CD4-positive, alpha-beta T cell treated with Interleukin-6 for 4 hours (primary cell): ENCODE results near the gene ELF2.
"Not testable (repeated sequence)": the region's sequence is repeated elsewhere in the genome, so short reads cannot be mapped to it uniquely, and the experiment has no call there.

Experiments used
- DNase-seq: peaks from one replicate; pipeline ENCODE4 v3.0.0-alpha.2; 2020; ENCODE audit warnings: mixed read lengths

ELF2 gene

DNA sequence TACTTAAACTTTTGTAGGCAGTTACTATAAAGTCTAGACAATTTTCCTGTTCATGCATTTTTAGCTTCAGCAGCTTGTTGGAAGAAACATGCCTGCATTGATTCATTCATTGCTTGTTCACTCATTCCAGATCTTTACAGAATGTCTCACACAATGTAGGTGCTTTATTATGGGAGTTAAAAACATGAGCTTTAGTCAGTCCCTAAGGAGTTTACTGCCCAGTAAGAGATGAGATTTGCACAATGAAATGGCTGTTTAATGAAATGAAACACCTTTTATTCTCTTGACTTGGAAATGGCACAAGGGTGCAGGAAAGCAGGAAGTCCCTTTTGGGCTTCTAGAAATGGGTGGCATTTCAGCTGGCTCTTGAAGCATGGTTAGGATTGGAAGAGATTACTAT, 158.5 kb downstream of the ELF2 start:
- no peak for DNase-seq

DNA sequence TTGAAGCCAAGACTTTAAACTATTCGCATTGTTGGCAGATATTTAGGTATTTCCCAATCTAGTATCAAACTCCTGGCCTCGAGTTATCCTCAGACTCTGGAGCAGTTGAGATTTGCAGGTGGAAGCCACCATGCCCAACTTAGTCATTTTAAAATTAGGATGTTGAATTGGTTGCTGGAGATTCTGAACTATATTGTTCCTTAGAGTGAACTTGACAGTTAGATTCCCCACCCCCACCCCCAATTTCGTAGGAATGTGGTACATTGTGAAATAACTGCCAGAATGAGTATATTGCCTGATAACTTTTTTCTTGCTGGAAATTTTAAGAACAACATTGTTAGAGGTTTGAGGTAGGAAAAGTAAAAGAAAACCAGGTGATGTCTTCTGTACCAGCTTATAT, 159.2 kb downstream of the ELF2 start:
- DNase-seq, result no peak

DNA sequence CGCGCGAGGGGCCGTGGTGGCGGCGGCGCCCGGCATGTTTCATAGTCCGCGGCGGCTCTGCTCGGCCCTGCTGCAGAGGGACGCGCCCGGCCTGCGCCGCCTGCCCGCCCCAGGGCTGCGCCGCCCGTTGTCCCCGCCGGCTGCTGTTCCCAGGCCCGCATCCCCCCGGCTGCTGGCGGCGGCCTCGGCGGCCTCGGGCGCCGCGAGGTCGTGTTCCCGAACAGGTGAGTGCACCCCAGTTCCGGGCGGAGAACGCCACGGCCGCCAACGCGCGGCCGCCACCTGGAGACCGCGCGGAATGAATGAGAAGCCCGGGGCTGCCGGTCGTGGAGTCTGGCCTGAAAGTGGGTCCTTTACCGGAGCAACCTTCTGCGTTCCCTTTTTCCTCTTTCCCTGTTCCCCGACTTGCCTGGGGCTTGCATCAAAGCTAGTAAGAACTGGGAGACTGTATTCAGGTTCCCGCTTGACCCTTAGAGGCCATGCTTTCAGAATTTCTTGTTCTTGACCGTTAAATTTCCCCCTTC, 161.0 kb downstream of the ELF2 start:
- DNase-seq, result peak; percentile 61

DNA sequence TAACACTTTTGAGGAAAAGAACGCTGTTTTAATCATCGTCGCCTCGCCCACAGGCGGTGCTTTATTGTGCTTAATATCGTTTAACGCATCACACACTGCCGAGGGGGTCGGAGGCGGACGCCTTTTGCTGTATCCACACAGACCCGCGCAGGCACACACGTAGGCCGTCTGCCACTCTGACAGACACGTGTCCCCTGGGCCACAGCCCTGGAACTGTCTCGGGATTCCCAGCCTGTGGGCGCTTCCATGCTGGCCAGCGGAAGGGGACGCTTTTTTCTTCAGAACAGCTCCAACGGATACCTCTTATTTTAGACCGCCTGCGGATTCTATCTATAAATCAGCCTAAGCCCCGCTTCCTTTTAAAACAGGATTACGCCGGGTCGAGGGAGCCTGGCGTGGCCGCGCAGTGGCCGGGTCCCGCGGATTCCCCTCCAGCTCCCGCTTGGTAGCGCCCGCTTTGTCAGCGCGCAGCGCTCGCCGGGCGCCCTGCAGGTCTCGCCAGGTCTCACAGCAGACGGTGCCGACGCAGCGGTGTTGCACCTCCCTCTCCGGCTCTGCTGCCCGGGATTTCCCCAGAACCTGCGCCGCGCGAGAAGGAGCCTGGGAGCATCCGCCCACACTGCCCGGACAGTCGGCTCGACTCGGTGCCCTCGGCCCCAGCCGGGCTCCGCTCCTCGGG, 161.6 kb downstream of the ELF2 start, which contains the start of gene NOCT:
NOCT (plus strand) TSS at position 513 of the 679 bp plus-strand sequence. CDS start 201 bp downstream, outside the sequence.
- peak; percentile 89 for DNase-seq

DNA sequence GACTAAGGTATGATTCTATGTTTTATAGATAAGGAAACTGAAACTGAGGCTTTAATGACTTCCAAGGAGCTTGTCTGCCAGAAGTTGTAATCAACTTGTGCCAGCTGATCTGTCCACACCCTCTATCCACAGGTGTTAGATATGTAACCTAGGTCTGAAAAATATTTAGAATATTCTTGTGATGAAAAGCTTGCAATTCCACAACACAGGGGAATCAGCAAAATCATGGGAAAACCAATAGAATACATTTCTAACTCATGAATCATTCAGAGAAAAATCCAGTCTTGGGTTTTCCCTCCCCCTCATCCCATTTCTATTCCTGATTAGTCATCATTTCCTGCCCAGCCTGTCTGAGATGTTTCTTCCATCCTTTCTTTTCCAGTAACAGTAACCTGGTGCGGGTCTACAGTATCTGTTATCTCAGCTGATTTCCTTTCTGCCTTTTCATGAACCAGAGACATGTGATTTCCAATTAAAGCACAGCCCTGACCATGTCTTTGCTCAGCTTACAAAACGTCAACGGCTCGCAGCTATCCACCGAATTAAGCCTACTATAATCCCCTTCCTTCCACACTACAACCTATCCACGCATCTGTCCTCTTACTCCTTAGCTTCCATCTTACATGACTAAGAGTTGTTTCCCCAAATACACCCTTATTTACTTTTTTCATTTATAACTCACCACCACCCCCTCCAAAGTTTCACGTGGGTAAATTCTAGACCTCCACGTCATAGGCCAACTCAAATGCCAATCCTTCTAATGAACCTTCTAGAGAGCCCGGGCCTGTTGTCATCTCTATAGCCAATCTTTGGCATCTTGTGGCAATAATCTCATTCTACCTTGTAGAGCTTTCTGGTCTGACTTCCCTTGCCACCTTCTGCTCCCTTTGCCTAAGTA, 162.4 kb downstream of the ELF2 start:
- no peak for DNase-seq

DNA sequence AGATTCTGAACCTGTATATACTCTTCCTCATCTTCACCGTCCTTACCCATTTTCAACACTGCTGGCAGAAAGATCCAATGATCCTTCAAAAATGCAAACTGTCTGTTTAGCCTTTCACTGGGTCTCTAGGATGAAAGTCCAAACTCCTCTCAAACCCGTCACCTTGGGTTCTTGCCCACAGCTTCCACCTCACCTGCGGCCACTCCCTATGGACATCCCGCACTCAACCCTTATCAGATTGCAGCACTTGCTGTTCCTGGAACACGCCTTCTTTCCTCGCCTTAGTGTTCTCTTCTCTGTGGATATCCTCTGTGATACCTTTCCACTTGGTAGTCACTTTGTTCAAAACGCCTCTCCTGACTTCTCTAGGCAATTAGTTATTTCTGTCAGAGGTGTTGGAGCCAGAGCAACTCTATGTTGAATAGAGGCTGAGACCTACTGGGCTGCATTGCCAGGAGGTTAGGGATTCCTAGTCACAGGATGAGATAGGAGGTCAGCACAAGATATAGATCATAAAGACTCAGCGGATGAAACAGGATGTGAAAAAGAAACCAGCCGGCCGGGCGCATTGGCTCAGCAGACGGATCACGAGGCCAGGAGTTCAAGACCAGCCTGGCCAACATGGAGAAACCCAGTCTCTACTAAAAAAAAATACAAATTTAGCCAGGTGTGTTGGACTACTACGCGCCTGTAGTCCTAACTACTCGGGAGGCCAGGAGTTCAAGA, 165.6 kb downstream of the ELF2 start:
- no peak for DNase-seq

DNA sequence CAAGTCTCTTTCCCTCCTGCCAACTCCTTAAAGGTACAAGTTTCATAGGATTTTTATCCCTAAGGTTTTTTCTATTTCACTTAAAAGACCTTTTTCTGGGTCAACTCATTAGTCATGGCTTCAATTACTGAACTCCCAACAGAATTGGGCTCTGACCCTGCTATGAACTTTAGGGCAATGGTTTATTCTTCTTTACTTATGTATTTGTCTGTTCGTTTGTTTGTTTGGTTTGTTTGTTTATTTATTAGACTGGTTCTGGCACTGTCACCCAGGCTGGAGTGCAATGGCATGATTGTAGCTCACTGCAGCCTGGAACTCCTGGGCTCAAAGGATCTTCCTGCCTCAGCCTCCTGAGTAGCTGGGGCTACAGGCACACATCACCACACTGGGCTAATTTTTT, 167.3 kb downstream of the ELF2 start:
- no peak for DNase-seq

DNA sequence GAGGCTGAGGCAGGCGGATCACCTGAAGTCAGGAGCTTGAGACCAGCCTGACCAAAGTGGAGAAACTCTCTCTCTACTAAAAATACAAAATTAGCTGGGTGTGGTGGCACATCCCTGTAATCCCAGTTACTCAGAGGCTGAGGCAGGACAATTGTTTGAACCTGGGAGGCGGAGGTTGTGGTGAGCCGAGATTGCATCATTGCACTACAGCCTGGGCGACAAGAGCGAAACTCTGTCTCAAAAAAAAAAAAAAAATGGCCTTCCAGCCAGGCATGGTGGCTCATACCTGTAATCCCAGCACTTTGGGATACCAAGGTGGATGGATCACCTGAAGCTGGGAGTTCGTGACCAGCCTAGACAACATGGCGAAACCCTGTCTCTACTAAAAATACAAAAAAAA, 168.7 kb downstream of the ELF2 start:
- not testable (repeated sequence) for DNase-seq

DNA sequence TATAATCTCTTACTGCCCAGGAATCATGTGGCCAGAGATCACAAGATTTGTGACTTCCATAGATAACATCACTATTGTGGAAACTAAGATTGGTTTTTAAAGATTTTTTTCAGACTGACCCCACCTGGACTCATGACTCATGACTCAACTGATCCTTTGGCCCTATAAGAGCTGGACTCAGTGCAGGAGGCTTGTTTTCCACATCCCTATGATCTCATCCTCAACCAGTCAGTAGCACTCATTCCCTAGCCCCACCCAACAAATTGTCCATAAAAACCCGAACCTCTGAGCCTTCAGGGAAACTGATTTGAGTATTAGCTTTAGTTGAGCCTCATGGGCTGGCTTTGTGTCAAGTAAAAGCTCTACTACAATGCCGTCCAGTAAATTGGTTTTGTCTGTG, 169.4 kb downstream of the ELF2 start:
- DNase-seq, result no peak
